Stimulated activated effector memory CD8-positive, alpha-beta T cell treated with anti-CD3 and anti-CD28 coated beads, Interleukin-12 subunit alpha, Interleukin-12 subunit beta, amount 100 ng/mL, for 72 hours (primary cell): ENCODE results near the gene SRC.

ENCODE experiments used
- ATAC-seq: fragments of 150-1000 bp; cut with Tn5 transposase; 2 replicates; pipeline ENCODE4 v1.10.0; 2021
- DNase-seq, 2 donors: peaks; one replicate each; pipeline ENCODE4 v3.0.0; 2021 to 2022; ENCODE audit warnings: low spot score in 2 of 2
- H3K27ac Mint-ChIP-seq: one replicate; pipeline ENCODE4 v1.8.0; 2022; ENCODE audit warnings: mild to moderate bottlenecking, mixed read lengths
- H3K36me3 Mint-ChIP-seq: one replicate; pipeline ENCODE4 v1.8.0; 2022; ENCODE audit warnings: mild to moderate bottlenecking, mixed read lengths
- H3K4me1 Mint-ChIP-seq: one replicate; pipeline ENCODE4 v1.8.0; 2022; ENCODE audit warnings: mixed read lengths
- H3K4me3 Mint-ChIP-seq: one replicate; pipeline ENCODE4 v1.8.0; 2022; ENCODE audit warnings: mild to moderate bottlenecking, mixed read lengths
- H3K9me3 Mint-ChIP-seq: one replicate; pipeline ENCODE4 v1.8.0; 2022; ENCODE audit warnings: mixed read lengths

SRC gene

DNA sequence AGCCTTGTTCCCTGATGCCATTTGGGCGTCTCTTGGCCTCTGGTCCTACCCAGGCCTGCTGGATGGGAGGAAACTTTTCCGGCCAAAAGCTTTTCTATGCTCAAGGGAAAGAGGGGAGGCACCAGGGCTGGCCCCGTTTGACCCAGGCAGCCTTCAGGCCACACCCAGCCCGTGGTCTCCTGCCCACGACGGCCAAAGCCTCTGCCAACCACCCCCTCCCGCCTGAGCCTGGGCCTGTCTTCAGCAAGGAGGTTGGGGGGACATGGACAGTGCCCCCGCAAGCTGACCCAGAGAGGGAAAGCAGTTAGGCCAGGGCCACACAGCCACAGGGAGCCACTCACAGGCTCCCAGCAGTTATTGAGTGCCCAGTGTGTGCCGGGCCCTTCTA lies 49.5 kb downstream of the SRC start:
- Mint-ChIP-seq H3K27ac (peak overlapping the region; percentile 17), H3K9me3 (no peaks in the 10 kb centered on the region), H3K4me1 (no peaks in the 10 kb centered on the region), H3K4me3 (no peak overlapping the region), H3K36me3 (peaks cover 6% of the 10 kb centered on the region)
- DNase-seq (no peak), ATAC-seq (no peak)

DNA sequence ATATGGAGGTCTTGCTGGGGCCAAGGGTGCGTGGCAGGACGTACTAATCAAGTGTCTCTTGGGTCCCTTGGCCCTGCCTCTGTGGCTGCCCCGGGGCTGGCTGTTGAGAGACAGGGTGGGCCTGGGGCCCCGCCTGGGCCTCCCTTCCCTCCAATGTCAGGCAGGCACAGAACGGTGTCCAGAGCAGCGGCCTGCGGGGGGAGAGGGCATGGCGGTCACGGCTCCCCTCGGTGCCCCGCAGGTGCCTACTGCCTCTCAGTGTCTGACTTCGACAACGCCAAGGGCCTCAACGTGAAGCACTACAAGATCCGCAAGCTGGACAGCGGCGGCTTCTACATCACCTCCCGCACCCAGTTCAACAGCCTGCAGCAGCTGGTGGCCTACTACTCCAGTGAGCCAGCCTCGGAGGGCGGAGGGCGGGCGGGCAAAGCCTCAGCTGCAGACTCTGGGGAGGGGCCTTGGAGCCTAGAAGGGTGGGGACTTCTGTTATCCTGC lies 50.0 kb downstream of the SRC start:
- DNase-seq (no peak), ATAC-seq (no peak)
- no peaks in the 10 kb centered on the region for H3K9me3 Mint-ChIP-seq
- peaks cover 6% of the 10 kb centered on the region for H3K36me3 Mint-ChIP-seq
- H3K4me3 Mint-ChIP-seq = no peak overlapping the region
- no peak overlapping the region for H3K27ac Mint-ChIP-seq
- no peaks in the 10 kb centered on the region for H3K4me1 Mint-ChIP-seq

DNA sequence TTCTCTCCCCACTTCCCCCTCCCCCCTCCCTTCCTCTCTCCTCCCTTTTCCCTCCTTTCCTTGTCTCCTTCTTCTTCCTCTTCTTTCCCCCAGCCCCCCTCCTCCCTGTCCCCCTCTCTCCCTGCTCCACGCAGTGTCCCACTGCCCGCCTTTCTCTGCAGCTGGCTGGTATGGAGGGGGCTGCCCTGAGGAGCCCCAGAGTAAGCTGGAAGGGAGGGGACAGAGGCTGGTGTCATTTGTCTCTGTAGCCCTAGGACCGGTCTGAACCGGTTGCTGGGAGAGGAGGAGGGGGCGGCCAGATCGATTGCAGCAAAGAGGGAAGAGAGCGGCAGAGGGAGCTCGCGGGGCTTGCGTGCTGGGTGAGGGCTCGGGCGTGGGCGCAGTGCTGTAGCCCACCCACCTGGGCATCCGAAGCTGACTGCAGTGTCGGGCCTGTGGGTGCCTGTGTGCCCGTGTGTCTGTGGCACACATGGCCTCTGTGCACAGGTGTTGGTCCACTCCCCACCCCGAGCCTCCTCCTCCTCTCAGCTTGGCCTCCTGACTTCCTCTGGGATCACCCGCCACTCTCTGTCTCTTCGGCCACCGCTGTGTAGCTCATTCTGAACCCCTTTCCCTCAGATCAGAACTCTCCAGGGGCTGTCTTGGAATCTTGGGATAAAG lies 50.6 kb downstream of the SRC start:
- no peak for DNase-seq
- Mint-ChIP-seq H3K9me3 (no peaks in the 10 kb centered on the region), H3K4me3 (no peak overlapping the region), H3K36me3 (peaks cover 6% of the 10 kb centered on the region), H3K4me1 (no peaks in the 10 kb centered on the region), H3K27ac (no peak overlapping the region)
- ATAC-seq = no peak

DNA sequence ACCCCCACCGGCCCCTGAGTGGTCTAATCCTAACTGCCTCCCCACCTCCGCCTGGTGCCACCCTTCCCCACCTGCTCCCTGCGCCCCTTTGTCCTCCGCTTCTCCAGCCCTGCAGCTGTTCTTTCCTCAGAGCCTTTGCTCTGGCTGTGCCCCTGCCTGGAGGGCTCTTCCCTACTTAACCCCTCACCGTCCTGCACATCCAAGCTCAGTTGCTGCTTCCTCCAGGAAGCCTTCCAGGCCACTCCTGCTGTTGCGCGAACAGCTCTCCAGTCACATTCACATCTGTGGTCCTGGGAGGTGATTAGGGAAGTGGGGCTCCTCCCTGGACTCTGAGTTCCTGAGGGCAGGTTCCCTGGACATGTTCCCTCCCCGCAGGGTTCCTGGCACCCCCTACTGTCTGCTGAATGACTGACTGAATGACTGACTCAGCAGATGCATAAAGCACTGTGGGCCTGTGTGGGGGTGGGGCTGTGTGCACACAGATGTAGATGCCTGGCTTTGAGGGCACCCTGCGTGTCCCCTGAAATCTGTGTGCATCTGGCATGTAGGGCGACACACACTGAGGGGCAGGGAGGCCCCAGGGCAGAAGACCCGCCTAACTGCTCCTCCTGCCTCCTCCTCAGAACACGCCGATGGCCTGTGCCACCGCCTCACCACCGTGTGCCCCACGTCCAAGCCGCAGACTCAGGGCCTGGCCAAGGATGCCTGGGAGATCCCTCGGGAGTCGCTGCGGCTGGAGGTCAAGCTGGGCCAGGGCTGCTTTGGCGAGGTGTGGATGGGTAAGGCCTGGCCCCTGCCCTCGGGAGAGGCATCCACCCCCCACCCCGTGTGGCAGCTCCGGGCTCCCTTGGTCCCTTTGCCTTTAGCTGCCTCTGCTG lies 51.4 kb downstream of the SRC start:
- no peak for ATAC-seq
- Mint-ChIP-seq H3K27ac (no peak overlapping the region), H3K4me1 (no peaks in the 10 kb centered on the region), H3K4me3 (no peak overlapping the region), H3K9me3 (no peaks in the 10 kb centered on the region), H3K36me3 (peaks cover 6% of the 10 kb centered on the region)
- DNase-seq = no peak

DNA sequence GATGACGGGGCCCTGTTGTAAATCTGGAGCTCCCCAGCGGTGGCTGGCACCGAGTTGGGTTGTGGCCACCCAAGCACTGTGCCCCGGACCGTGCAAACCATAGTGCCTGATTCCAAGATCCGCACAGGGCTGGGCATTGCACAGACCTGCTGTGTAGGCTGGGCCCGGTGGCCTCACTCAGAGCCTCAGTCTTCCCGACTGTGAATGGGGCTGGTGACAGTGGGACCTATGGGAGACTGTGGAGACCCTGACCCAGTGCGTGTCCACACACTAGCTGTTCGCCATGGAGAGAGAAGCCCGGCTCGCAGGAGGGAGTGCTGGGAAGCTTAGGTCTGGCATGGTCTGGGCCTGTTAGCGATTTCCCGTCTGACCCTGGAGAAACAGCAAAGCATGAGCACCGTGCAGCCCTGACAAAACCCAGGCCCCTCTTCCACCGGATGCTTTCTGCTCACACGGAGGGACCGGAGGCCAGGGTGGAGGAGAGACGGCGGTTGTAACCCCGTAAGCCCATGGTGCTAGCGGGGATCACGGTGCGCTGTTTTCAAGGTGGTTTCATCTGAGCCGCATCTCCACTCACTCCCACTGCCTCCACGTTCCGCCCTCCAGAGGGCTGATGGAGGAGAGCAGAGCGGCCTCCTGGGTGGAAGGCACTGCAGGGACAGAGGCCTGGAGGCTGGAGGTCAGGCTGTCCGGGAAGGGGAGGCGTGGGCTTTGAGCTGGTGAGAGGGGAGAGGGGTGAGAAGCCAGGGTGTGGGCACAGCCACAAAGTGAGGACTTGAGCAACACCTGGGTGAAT lies 52.2 kb downstream of the SRC start:
- Mint-ChIP-seq H3K9me3 (no peaks in the 10 kb centered on the region), H3K27ac (no peak overlapping the region), H3K4me3 (no peak overlapping the region), H3K4me1 (no peaks in the 10 kb centered on the region), H3K36me3 (peaks cover 6% of the 10 kb centered on the region)
- DNase-seq (no peak), ATAC-seq (peak; percentile 4)

DNA sequence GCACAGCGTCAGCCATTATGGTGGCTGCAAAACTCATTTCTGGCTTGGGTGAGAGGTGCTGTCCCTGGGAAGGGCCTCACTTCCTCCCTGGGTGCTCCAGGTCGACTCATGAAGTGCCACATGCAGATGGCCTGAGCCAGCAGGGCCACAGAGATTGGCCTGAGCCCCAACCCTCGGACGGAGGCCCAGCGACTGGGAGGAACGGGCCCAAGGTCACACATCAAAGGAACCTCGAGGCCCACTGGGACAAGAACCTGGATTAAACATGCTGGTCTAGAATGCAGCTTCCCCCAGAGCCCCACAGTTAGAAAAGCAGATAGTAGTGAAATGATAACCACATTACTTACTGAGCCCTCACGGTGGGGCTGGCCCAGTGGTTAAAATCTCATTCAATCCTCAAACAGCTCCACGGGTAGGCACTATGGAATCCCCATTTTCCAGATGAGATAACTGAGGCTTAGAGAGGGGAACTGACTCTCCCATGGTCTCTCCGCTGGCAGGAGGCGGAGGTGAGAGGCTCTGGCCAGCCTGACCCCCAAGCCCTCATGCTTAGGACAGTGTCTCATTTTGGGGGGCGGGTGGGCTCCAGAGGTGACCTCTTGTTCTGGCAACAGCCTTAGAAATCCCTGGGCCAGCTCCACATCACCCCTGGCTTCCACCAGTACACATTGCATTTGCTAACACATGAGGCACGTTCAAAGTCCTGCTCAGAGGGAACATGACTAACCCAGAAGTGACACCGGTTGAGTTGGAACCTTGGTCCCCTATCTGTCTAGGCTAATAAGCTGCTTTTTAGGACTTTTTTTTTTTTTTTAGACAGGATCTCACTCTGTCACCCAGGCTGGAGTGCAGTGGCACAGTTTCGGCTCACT lies 53.0 kb downstream of the SRC start:
- no peak overlapping the region for H3K27ac Mint-ChIP-seq

GRCh38 chr20:37401282-37401929 lies 55.5 kb downstream of the SRC start:
- peaks cover 11% of the 10 kb centered on the region for H3K36me3 Mint-ChIP-seq

More for the DNA sequence above, 53.0 kb downstream of the SRC start:
- Mint-ChIP-seq H3K4me1 (no peaks in the 10 kb centered on the region), H3K36me3 (peaks cover 6% of the 10 kb centered on the region), H3K4me3 (no peak overlapping the region), H3K9me3 (no peaks in the 10 kb centered on the region)
- DNase-seq (no peak), ATAC-seq (no peak)

DNA sequence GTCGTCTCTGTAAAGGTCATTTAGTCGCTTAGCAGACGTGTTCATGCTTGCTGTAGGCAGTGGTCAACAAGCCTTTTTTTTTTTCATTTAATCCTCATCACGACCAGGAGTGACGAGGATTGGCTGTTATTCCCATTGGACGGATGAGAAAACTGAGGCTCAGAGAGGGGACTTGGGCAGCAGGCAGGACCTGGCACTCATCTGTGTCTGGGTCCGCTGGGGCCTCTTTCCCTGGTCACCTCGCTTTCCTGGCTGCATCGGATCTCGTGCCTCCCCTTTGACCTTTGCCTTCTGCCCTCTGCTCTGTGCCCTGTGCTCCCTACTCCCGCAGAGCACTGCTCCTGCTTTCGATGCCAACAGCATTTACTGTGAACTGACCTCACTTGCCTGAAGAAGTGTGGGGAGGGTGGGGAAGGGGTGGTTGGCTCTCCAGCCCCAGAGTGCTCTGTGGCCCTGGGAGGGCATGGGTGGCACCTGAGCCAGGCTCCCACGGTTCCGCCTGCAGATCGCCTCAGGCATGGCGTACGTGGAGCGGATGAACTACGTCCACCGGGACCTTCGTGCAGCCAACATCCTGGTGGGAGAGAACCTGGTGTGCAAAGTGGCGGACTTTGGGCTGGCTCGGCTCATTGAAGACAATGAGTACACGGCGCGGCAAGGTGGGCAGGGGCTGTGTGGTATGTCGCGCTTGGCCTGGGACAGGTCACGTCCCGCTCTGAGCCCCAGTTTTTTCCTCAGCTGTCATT lies 56.2 kb downstream of the SRC start:
- Mint-ChIP-seq H3K27ac (no peak overlapping the region), H3K4me3 (no peak overlapping the region), H3K4me1 (peaks cover 15% of the 10 kb centered on the region), H3K9me3 (no peaks in the 10 kb centered on the region), H3K36me3 (peaks cover 12% of the 10 kb centered on the region)
- DNase-seq (no peak), ATAC-seq (no peak)

More at GRCh38 chr20:37401282-37401929, 55.5 kb downstream of the SRC start:
- ATAC-seq = no peak
- H3K4me1 Mint-ChIP-seq = peaks cover 12% of the 10 kb centered on the region
- H3K4me3 Mint-ChIP-seq = no peak overlapping the region
- no peak for DNase-seq
- no peak overlapping the region for H3K27ac Mint-ChIP-seq
- H3K9me3 Mint-ChIP-seq = no peaks in the 10 kb centered on the region

- DNase-seq = no peak
- Mint-ChIP-seq H3K9me3 (no peaks in the 10 kb centered on the region), H3K4me3 (no peak overlapping the region), H3K36me3 (peaks cover 7% of the 10 kb centered on the region), H3K4me1 (peaks cover 22% of the 10 kb centered on the region), H3K27ac (no peak overlapping the region)
- ATAC-seq = no peak
These were observed 57.4 kb downstream of the SRC start for GRCh38 chr20:37403107-37404033.

DNA sequence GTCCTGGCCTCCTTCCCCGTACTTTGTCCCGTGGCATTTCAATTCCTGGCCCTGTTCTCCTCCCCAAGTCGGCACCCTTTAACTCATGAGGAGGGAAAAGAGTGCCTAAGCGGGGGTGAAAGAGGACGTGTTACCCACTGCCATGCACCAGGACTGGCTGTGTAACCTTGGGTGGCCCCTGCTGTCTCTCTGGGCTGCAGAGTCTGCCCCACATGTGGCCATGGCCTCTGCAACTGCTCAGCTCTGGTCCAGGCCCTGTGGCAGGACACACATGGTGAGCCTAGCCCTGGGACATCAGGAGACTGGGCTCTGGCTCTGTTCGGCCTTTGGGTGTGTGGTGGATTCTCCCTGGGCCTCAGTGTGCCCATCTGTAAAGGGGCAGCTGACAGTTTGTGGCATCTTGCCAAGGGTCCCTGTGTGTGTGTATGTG lies 58.5 kb downstream of the SRC start:
- DNase-seq = no peak
- no peak overlapping the region for H3K4me3 Mint-ChIP-seq
- H3K9me3 Mint-ChIP-seq = no peaks in the 10 kb centered on the region
- H3K36me3 Mint-ChIP-seq = peaks cover 7% of the 10 kb centered on the region
- ATAC-seq = no peak
- H3K4me1 Mint-ChIP-seq = peaks cover 28% of the 10 kb centered on the region
- H3K27ac Mint-ChIP-seq = no peak overlapping the region

GRCh38 chr20:37405351-37405897 lies 59.5 kb downstream of the SRC start:
- Mint-ChIP-seq H3K36me3 (peaks cover 7% of the 10 kb centered on the region), H3K4me1 (peaks cover 30% of the 10 kb centered on the region), H3K9me3 (no peaks in the 10 kb centered on the region), H3K4me3 (peak overlapping the region; percentile 63), H3K27ac (no peak overlapping the region)
- ATAC-seq (no peak), DNase-seq (no peak)
